ENCODE data around the gene ZCCHC14. TPM values are rescaled to one million over a fixed set of nuclear protein-coding genes. Genes with fewer than 3 reads are reported as not detected.

The ZCCHC14 gene
- total and polyA plus RNA-seq, 2 of the 8 experiments (the other 6 are each of a cell fraction or from before 2014, with no cell fraction given) = 8.2 to 28.2 TPM

DNA sequence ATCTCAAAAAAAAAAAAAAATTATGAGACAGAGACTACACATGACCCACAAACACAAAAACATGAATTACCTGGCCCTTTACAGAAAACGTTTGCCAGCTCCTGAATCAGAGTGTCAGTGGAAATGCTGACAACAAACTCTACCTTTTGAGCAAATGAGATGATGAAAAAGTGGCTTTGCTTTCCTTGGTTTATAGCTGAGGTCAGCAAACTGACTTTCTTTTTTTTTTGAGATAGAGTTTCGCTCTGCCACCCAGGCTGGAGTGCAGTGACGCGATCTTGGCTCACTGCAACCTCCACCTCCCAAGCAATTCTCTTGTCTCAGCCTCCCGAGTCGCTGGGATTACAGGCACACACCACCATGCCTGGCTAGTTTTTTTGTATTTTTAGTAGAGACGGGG, 46.3 kb downstream of the ZCCHC14 start (continued):
- no peak for TF ChIP-seq RXRA (IDR thresholded peaks at IDR 0.05; ENCODE audit: insufficient read depth, low read depth, low read length)
- TF ChIP-seq RNF2 (IDR thresholded peaks at IDR 0.05; ENCODE audit: borderline replicate concordance, low read depth, low read length, missing control alignments, poor library complexity, severe bottlenecking) = no peak
